Omental fat pad (tissue), 4 donors: ENCODE measurements around the gene SH3BP1. TPM values are rescaled to one million over a fixed set of nuclear protein-coding genes. Genes with fewer than 3 reads are reported as not detected.

Source experiments
- ATAC-seq: fragments of 150-250 bp; one replicate; pipeline ENCODE4 v1.9.1; 2016; ENCODE audit warnings: mild to moderate bottlenecking, moderate library complexity; ENCODE audit not compliant: low FRiP score
- DNase-seq: peaks from one replicate; pipeline ENCODE4 v3.0.0-alpha.2; 2019; ENCODE audit warnings: low spot score
- CTCF ChIP-seq, 3 donors: fragments of 450-650 bp; IDR thresholded peaks; one replicate each; pipeline ENCODE4 v1.5.1; 2016 to 2017; ENCODE audit warnings: antibody characterized with exemption in 3 of 3, mild to moderate bottlenecking in 3 of 3, moderate library complexity in 2 of 3
- total RNA-seq, 4 donors: library from RNA; depleted of rRNA; stranded (reverse); fragments of >200 nt; gene quantifications; one replicate each; pipeline ENCODE4 v1.1.0, GENCODE V29; 2016

Gene SH3BP1
- total RNA-seq, 4 donors from 2014 or later = 3.6 to 11.5 (median 8.2) TPM

- DNase-seq (no peak), ATAC-seq (no peak)
- TF ChIP-seq CTCF (IDR thresholded peaks at IDR 0.05) = no peak
Observed at GRCh38 chr22:37664249-37665101, 25.0 kb downstream of the SH3BP1 start.

- ATAC-seq (no peak), DNase-seq (no peak)
- no peak for TF ChIP-seq CTCF (IDR thresholded peaks at IDR 0.05)
Observed at GRCh38 chr22:37665487-37665886, 26.0 kb downstream of the SH3BP1 start.

- no peak for TF ChIP-seq CTCF (IDR thresholded peaks at IDR 0.05)
- ATAC-seq = no peak
- DNase-seq = no peak
Observed at GRCh38 chr22:37669586-37669985, 30.1 kb downstream of the SH3BP1 start.

- no peak for DNase-seq
- TF ChIP-seq CTCF (IDR thresholded peaks at IDR 0.05) = no peak
- ATAC-seq = no peak
Observed at GRCh38 chr22:37672206-37672919, 32.9 kb downstream of the SH3BP1 start.

GRCh38 chr22:37672920-37673455 is 33.5 kb downstream of the SH3BP1 start:
- no peak for ATAC-seq
- TF ChIP-seq CTCF (IDR thresholded peaks at IDR 0.05) = no peak
- DNase-seq = no peak

- ATAC-seq (no peak), DNase-seq (no peak)
- TF ChIP-seq CTCF (IDR thresholded peaks at IDR 0.05) = no peak
Observed at GRCh38 chr22:37674248-37674647, 34.8 kb downstream of the SH3BP1 start.
